ENCODE measurements around the gene TMED1.

DNA sequence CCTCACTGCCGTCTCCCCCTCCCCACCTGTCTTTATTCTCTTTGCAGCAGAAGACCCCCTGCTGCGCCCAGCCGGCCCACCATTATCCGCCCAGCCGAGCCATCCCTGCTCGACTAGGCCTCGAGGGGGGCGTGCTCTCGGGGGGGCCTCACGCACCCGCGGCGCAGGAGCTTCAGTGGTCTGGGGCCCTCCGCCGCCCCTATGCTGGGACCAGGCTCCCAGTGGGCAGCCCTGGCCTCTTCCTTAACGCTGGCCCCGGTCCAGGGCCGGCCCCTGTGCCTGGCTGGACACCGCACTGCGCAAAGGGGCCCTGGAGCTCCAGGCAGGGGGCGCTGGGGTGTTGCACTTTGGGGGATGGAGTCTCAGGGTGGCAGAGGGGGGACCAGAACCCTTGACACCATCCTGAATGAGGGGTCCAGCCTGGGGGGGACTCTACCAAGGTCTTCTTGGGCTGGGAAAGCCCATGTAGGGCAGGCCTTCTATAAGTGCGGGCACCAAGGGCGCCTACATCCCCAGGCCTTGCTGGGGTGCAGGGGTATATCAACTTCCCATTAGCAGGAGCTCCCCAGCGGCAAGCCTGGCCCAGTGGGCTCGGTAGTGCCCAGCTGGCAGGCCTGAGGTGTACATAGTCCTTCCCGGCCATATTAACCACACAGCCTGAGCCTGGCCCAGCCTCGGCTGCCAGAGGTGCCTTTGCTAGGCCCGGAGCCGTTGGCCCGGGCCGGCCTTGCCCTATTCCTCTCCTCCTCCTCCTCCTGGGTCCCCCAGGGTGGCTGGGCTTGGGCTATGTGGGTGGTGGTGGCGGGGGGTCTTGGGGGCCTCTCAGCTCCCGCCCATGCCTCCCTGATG lies 4.9 kb downstream of the TMED1 start:
- TF ChIP-seq POLR2A (IDR thresholded peaks at IDR 0.05) = no peak
- TF ChIP-seq, protein P1, sequence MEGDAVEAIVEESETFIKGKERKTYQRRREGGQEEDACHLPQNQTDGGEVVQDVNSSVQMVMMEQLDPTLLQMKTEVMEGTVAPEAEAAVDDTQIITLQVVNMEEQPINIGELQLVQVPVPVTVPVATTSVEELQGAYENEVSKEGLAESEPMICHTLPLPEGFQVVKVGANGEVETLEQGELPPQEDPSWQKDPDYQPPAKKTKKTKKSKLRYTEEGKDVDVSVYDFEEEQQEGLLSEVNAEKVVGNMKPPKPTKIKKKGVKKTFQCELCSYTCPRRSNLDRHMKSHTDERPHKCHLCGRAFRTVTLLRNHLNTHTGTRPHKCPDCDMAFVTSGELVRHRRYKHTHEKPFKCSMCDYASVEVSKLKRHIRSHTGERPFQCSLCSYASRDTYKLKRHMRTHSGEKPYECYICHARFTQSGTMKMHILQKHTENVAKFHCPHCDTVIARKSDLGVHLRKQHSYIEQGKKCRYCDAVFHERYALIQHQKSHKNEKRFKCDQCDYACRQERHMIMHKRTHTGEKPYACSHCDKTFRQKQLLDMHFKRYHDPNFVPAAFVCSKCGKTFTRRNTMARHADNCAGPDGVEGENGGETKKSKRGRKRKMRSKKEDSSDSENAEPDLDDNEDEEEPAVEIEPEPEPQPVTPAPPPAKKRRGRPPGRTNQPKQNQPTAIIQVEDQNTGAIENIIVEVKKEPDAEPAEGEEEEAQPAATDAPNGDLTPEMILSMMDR (IDR thresholded peaks at IDR 0.05) = no peak

All from uterus (tissue), 2 donors.